HepG2 (cell line): ENCODE measurements around the gene CDO1. TPM values are rescaled to one million over a fixed set of nuclear protein-coding genes. Genes with fewer than 3 reads are reported as not detected.
"Not testable (repeated sequence)": the region's sequence is repeated elsewhere in the genome, so short reads cannot be mapped to it uniquely, and the experiment has no call there.

Experiments
- ATAC-seq: fragments of 200-7000 bp; cut with Tn5 transposase; 3 replicates; pipeline ENCODE4 v1.9.1; 2020; ENCODE audit warnings: mild to moderate bottlenecking, moderate library complexity
- BruUV-seq: library from RNA; stranded (reverse); fragments of 400-500 nt; replicated peaks from 2 replicates; lab custom pipeline; 2021; lab: Mats Ljungman, UMichigan
- CTCF ChIA-PET: fragments of 300-600 bp; formaldehyde crosslinking; extraction: SDS; loops from one replicate; lab custom pipeline; 2021; ENCODE audit warnings: low total read pairs, inconsistent platforms, low intra/inter-chr PET ratio; lab: Yijun Ruan, JAX
- POLR2A ChIA-PET: fragments of 350-600 bp; sonication (Branson Sonifier 250); formaldehyde crosslinking; loops from one replicate; lab custom pipeline; 2020; ENCODE audit warnings: antibody characterized with exemption, inconsistent platforms; lab: Yijun Ruan, JAX
- DNase-seq: peaks from one replicate; pipeline ENCODE4 v3.0.0-alpha.2; 2015; ENCODE audit warnings: low spot score
- FAIRE-seq: peaks from 3 replicates; lab custom pipeline; 2011; peaks lifted over from hg19 to GRCh38; lab: Jason Lieb, UNC
- H2AFZ ChIP-seq: one replicate; pipeline ENCODE4 v1.6.1; 2011; ENCODE audit warnings: low read length, inconsistent platforms
- H3K27ac ChIP-seq: fragments of 300-600 bp; 3 replicates; pipeline ENCODE4 v1.8.0; 2011; ENCODE audit warnings: mixed run types, mild to moderate bottlenecking, mixed read lengths, low read length, inconsistent platforms; ENCODE audit not compliant: insufficient read depth; ENCODE audit errors: extremely low read length
- H3K27me3 ChIP-seq, 2 experiments: fragments of 200-600 bp in 1 of 2; 2 replicates in 1 of 2; 3 replicates in 1 of 2; pipeline versions ENCODE4 v1.6.0 to v1.8.0; 2011; ENCODE audit warnings: low read length in 2 of 2, mild to moderate bottlenecking in 2 of 2, moderate library complexity in 2 of 2, inconsistent platforms in 1 of 2; ENCODE audit not compliant: insufficient read depth in 2 of 2, control insufficient read depth in 1 of 2
- H3K36me3 ChIP-seq, 2 experiments: fragments of 200-600 bp in 1 of 2; replicated peaks in 1 of 2; 2 replicates in 1 of 2; 3 replicates in 1 of 2; pipeline versions ENCODE4 v1.5.1 to v1.8.0; 2011; ENCODE audit warnings: low read length in 2 of 2, inconsistent platforms in 1 of 2; ENCODE audit not compliant: insufficient read depth in 2 of 2, control insufficient read depth in 1 of 2
- H3K4me1 ChIP-seq: 2 replicates; pipeline ENCODE4 v1.5.1; 2012; ENCODE audit warnings: low read length, inconsistent platforms; ENCODE audit not compliant: insufficient read depth
- H3K4me2 ChIP-seq: 2 replicates; pipeline ENCODE4 v1.6.0; 2011; ENCODE audit warnings: low read depth, low read length, inconsistent platforms
- H3K4me3 ChIP-seq, 3 experiments: fragments of 200-600 bp in 1 of 3; sonication (generic), shearing (Covaris generic) in 1 of 3; replicated peaks in 1 of 3; 2 replicates each; pipeline ENCODE4 v1.5.1; 2011 to 2016; ENCODE audit warnings: low read length in 3 of 3, inconsistent platforms in 2 of 3, low read depth in 2 of 3, mild to moderate bottlenecking in 2 of 3, control low read depth in 1 of 3, mixed read lengths in 1 of 3; ENCODE audit not compliant: insufficient read depth in 1 of 3
- H3K79me2 ChIP-seq: one replicate; pipeline ENCODE4 v1.6.1; 2011; ENCODE audit warnings: low read length, inconsistent platforms; ENCODE audit not compliant: insufficient read depth
- H3K9ac ChIP-seq: 2 replicates; pipeline ENCODE4 v1.6.0; 2011; ENCODE audit warnings: mild to moderate bottlenecking, low read depth, low read length, inconsistent platforms; ENCODE audit not compliant: insufficient read depth
- H3K9me3 ChIP-seq: 2 replicates; pipeline ENCODE4 v1.5.1; 2012; ENCODE audit warnings: mild to moderate bottlenecking, low read length
- H4K20me1 ChIP-seq: 2 replicates; pipeline ENCODE4 v1.6.0; 2011; ENCODE audit warnings: inconsistent platforms, mild to moderate bottlenecking, low read length, moderate library complexity; ENCODE audit not compliant: insufficient read depth
- SATB2 ChIP-seq: sonication (generic); formaldehyde crosslinking; IDR thresholded peaks from 2 replicates; pipeline ENCODE4 v1.5.0; 2020; ENCODE audit warnings: missing genetic modification reagents
- SIX4 ChIP-seq: sonication (generic); formaldehyde crosslinking; IDR thresholded peaks from 2 replicates; pipeline ENCODE4 v1.4.0; 2020; ENCODE audit warnings: missing genetic modification reagents
- ZNF503 ChIP-seq: sonication (generic); formaldehyde crosslinking; IDR thresholded peaks from 2 replicates; pipeline ENCODE4 v1.4.0; 2020; ENCODE audit warnings: missing genetic modification reagents
- ZNF674 ChIP-seq: sonication (generic); formaldehyde crosslinking; IDR thresholded peaks from 2 replicates; pipeline ENCODE4 v1.5.0; 2020; ENCODE audit warnings: low read depth, mild to moderate bottlenecking, missing genetic modification reagents
- WGBS: methylation state at CpG from one replicate; pipeline ENCODE4 v1.1.6; 2017; ENCODE audit warnings: low lambda C conversion rate; 5-methylcytosine and 5-hydroxymethylcytosine counted together
- in situ Hi-C: cut with HindIII; loops from 2 replicates; pipeline ENCODE4 v1.10.0; 2017; ENCODE audit warnings: low pct_unique_long_range_greater_than_20kb; ENCODE audit not compliant: extremely low pct_ligation_motif_present
- intact Hi-C: fragments of 100-400 bp; cut with micrococcal nuclease; formaldehyde crosslinking; loops from one replicate; pipeline ENCODE4 v1.10.0; 2022; ENCODE audit not compliant: unreplicated experiment
- polyA plus RNA-seq, 8 experiments: library from polyadenylated mRNA; depleted of rRNA in 3 of 8; stranded (reverse) in 7 of 8; unstranded in 1 of 8; fragments of >200 nt; fragmentation: Illumina TruSeq in 4 of 8; extraction: Trizol in 4 of 8; gene quantifications; 2 replicates each; pipeline versions ENCODE4 v1.2.1 to v1.2.3, GENCODE V29; 2011 to 2016; ENCODE audit warnings: low read depth in 4 of 8, missing spikeins in 1 of 8, mixed read lengths in 1 of 8; ENCODE audit not compliant: insufficient read depth in 1 of 8
- total RNA-seq, 5 experiments: library from RNA; depleted of rRNA; stranded (reverse); fragments of >200 nt; fragmentation: Illumina TruSeq; extraction: Trizol; gene quantifications; 2 replicates each; pipeline ENCODE4 v1.2.3, GENCODE V29; 2016; ENCODE audit warnings: low read depth in 1 of 5

The CDO1 gene
- total and polyA plus RNA-seq, 2 of the 13 experiments (the other 11 are each of a cell fraction or from before 2014, with no cell fraction given), result 3.2 to 4.4 TPM

- TF ChIP-seq ZNF503 (CRISPR knock-in tag) (no peak), ZNF674 (no peak), SATB2 (CRISPR knock-in tag) (no peak)
Measured at GRCh38 chr5:115825948-115826347, 9.5 kb upstream of the CDO1 start (continued).

- FAIRE-seq, H3K36me3 ChIP-seq, H3K27me3 ChIP-seq, BruUV-seq, intact Hi-C loops, H3K9me3 ChIP-seq, H2AFZ ChIP-seq, H4K20me1 ChIP-seq, H3K27ac ChIP-seq, H3K4me1 ChIP-seq, DNase-seq, H3K4me2 ChIP-seq, H3K79me2 ChIP-seq, H3K9ac ChIP-seq, ATAC-seq, H3K4me3 ChIP-seq, CTCF ChIA-PET, POLR2A ChIA-PET: not testable (repeated sequence)
- 88% methylated on average over 1 of the region's 1 CpG for WGBS
- in situ Hi-C loops, result loop anchor here (25.0 kb wide), 1 partner anchor 237 kb away; no protein-coding TSS in a partner anchor
Measured at GRCh38 chr5:115824983-115825382, 8.5 kb upstream of the CDO1 start.

- no peak for FAIRE-seq
- CTCF ChIA-PET, result no interaction called here
- TF ChIP-seq SIX4 (CRISPR knock-in tag), result no peak
Measured at GRCh38 chr5:115820846-115821245, 4.4 kb upstream of the CDO1 start.

More at GRCh38 chr5:115820846-115821245, 4.4 kb upstream of the CDO1 start:
- intact Hi-C loops, result no loop called here
- POLR2A ChIA-PET, result no interaction called here
- BruUV-seq, result no TSS peak
- WGBS, result 75% methylated on average over 1 of the region's 1 CpG
- Histone ChIP-seq H3K4me3 (no peak overlapping the region), H2AFZ (no peak overlapping the region), H3K9ac (no peak overlapping the region), H3K36me3 (no peaks in the 10 kb centered on the region), H3K27me3 (peaks cover 8 to 17% of the 10 kb centered on the region in 2 experiments), H3K27ac (no peak overlapping the region), H3K79me2 (no peaks in the 10 kb centered on the region), H3K4me1 (0 out of 2 replicates have a peak, but pooled peaks cover 6% of the 10 kb centered on the region), H3K9me3 (no peaks in the 10 kb centered on the region), H4K20me1 (no peaks in the 10 kb centered on the region), H3K4me2 (no peak overlapping the region)
- in situ Hi-C loops, result no loop called here
- no peak for DNase-seq
- no peak for ATAC-seq
